NCI-H1436 (cell line): Measurements from ENCODE around the gene JUNB.

ENCODE experiments used
- DNase-seq: peaks from one replicate; lab custom pipeline; 2025; lab: John Stamatoyannopoulos, UW

The JUNB gene

GRCh38 chr19:12774588-12775555 lies 16.4 kb upstream of the JUNB start, which contains the start of gene HOOK2:
Gene HOOK2 (minus strand): TSS chr19:12775552. CDS start chr19:12775449, 103 bp downstream.
- DNase-seq: peak; percentile 80

GRCh38 chr19:12777217-12778016 lies 13.9 kb upstream of the JUNB start:
- peak; percentile 65 for DNase-seq

DNA sequence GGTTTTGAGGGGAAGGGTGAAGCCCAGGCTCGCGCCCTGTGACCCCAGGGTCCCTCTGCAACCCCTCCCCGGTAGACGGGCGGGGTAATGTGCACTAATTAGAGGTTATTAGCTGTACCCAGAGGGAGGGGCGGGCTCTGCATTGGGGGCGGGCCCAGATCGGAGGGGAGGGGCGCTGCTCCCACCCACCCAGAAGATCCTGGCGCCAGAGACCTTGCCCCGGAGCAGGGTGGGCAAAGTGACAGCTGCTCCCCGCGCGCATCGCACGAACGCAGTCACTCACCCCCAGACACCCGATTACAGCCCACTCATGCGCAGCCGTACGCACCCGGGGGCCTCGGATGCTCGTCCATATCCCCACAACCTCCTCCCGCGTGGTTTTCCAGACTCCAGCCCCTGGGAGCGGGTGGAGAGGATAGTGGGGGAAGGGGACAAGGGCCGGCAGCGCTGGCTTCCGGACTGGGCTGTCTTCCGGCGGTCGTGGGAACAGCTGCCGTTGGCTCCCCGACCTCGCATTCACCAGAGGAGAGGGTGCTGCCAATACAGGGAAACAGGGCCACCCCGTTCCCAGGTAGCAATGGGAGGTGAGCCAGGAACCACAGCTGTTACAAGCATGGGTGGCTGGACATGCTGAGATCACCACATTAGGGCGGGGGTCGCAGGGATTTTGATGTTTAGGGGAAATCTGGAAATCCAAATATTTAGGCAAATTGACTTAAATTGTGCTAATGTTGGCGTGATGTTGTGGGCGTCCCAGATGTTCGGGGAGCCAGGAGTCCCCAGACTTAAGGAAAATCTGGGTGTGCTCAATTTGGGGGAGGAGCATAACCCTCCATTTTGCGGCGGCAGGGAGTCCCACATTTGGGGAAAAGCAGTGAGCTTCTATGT lies 13.0 kb upstream of the JUNB start:
- peak; percentile 31 for DNase-seq

- no peak for DNase-seq
Measured at GRCh38 chr19:12778905-12779161, 12.5 kb upstream of the JUNB start.

DNA sequence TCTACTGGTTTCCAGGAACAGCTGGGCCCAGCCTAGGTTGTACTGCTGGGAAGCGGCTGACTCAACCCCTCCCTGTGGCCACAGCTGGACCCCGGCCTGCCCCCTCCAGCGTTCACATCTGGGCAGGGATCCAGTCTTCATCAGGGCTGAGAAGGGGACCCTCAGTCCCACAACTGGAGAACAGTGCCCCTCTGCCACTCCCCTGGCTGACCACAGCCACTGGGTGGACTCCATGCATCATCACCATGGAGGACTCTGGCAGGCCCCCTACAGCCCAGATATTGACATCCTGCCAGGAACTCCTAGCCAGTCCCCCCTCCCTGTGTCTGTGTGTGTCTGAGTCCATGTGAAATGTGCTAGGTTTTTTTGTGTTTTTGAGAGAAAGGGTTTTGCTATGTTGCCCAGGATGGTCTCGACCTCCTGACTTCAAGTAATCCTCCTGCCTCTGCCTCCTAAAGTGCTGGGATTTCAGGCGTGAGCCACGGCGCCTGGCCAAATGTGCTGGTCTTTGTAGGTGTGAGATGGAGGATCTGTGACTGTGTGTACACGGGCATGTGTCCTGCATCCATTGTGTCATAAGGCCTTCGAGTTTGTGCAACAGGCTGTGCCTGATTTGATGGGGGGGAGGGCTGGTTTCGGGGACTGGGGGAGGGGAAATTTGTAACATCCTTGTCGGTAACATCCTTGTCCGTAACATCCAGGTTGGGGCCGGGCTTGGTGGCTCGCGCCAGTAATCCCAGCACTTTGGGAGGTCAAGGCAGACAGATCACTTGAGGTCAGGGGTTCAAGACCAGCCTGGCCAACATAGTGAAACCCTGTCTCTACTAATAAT lies 11.9 kb upstream of the JUNB start:
- DNase-seq: no peak

- DNase-seq: no peak
Measured at GRCh38 chr19:12782174-12782423, 9.2 kb upstream of the JUNB start.

DNA sequence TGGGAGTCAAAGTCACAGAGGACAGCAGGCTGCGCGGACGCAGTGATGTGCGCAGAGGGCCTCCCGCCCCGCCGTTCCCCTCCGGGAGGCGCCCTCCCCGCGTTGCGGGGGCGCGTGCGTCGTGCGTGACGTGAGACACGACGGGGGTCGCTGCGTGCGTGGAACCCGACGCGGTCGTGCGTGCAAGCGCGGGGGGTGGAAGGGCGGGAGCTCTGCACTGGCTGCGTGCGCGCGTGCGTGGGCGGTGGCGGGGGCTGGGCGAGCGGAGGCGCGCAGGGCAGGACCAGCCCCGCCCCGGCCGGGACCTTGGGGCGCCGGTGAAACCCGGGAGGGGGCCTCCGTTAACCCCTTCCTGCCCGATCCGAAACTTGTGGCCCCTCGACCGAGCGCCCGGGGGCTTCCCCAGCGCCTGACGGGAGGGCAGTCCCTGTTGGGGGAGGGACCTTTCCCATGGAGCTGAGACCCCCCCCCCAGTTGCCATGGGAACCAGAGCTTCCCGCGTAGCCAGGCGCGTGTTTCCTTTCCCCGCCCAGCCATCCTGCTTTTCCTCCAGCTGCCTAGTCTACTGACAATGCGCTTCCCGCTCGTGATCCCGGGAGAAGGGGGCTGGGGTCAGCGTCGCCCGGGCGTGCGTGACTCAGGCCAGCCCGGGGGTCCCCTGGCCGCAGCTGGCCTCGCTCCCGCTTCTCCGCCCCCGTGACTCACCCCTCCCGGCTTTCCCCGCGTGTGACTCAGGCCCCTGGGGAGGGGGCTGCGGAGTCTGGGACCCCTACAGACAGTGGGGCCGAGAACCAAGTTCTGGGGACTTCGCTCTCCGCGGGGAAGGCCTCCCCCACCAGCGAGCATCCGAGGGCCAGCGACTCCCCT lies 8.6 kb upstream of the JUNB start:
- peak; percentile 63 for DNase-seq

DNA sequence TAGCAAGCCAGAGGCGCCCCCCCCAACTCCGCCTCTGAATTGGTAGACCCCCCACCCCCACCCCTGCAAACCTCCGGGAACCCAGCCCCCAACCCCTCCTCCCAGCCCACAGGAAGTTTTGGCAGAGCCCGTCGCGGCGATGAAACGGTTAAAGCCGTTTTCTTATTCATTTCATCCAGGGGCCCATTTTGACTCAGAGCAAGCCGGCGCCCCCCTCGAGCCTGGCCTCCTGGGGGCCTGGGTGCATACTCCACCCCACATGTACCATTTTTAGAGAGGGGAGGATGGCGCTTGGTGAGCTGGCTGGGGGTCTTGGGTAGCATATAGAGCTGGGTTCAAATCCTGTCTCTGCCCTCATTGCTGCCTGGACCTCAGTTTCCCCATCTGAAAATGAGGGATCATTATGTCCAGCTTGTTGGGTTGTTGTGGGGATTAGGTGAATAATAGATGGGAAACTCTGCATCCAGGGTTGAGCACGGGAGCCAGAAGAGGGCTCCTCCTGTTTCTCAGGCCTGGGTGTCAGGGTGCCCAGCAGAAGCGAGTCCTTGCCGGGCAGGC lies 7.9 kb upstream of the JUNB start:
- no peak for DNase-seq

- DNase-seq: no peak
Measured at GRCh38 chr19:12783849-12784393, 7.4 kb upstream of the JUNB start.

DNA sequence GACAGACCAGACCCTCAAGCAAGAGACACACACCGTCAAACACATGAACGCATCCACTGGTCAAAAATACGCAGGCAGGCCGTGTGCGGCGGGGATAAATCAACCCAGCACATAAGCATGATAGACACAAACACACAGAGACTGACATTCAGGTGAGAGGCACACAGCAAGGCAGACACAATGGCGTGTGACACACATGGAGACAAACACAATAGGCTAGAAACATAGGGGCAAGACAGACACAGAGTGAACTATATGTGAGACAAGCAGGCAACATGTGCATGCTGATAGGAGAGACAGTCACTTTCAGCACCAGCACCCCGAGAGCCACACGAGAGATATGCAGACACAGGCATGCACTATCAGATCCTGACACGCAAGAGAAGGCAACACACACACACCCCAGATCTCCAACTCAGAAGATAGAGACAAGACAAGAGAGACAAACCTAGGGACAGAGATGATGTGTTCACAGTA lies 6.9 kb upstream of the JUNB start:
- no peak for DNase-seq

DNA sequence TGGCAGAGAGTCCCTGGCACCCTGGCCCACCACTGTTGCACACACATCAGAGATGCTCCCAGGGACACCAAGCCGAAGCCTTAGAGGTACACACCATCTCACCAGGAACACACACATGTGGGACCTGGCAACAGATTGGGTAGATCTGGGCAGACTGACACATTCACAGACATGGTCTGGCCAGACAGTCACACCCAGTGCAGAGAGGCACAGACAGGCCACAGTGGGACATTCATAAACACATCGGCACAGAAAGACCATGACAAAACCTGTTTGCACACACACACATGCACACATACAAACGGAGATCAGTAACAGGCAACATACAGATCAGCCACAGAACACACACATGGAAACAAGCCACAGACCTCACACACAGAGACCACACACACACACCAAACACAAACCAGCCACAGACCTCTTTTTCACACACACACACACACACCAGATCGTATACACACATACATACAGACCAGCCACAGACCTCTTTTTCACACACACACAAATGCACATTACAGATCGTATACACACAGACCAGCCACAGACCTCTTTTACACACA lies 6.3 kb upstream of the JUNB start:
- no peak for DNase-seq

GRCh38 chr19:12785431-12786031 lies 5.8 kb upstream of the JUNB start:
- no peak for DNase-seq

DNA sequence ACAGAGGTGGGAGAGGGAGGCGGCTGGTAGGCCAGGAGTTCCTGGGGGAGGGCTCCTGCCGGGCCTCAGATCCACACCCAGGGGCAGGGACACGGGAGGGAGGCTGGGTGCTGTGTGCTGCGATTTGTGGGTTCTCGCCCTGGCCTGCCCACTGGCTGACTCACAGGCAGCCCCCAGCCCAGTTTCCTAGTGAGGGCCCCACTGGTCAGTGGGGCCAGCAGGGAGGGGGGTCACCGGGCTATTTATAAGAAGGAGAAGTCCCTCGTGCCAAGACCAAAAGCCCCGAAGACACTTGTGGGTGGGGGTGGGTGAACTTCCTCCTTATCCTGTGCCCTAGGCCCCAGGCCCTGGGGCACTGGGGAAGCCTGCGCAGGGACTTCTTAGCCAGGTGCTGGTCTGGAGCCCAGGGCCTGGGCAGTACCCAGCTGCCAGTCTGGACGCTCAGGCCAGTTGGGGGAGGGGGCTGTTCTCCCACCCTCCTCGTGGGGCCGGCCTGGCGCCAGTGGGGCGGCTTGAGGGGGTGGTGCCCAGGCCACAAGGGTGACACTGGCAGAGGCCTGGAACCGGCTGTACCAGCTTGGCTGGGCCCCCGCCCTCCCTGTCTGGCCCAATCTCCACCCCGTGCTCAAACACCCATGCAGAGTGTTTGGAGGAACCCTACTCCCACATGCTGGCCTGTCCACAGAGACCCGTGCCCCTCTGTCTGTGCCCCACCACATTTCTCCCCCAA lies 5.0 kb upstream of the JUNB start:
- no peak for DNase-seq

DNA sequence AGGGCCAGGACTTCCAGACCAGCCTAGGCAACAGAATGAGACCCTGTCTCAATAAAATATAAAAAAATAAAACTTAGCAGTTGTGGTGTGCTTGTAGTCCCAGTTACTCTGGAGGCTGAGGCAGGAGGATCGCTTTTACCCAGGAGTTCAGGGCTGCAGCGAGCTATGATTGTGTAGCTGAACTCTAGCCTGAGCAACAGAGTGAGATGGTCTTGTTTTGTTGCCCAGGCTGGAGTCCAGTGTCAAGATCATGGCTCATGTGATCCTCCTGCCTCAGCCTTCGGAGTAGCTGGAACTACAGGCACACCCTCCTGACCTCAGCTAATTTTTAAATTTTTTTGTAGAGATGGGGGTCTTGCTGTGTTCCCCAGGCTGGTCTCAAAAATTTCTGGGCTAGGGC lies 4.3 kb upstream of the JUNB start:
- DNase-seq: no peak

DNA sequence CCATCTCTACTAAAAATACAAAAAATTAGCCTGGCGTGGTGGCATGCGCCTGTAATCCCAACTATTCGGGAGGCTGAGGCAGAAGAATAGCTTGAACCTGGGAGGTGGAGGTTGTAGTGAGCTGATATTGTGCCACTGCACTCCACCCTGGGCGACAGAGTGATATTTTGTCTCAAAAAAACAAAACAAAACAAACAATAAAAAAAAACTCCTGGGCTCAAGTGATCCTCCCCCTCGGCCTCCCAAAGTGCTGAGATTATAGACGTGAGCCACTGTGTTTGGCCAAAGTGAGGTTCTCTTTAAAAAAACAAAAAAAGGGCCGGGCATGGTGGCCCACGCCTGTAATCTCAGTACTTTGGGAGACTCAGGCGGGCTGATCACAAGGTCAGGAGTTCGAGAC lies 3.8 kb upstream of the JUNB start:
- DNase-seq: no peak

GRCh38 chr19:12788042-12788681 lies 3.1 kb upstream of the JUNB start:
- DNase-seq: no peak

- no peak for DNase-seq
Measured at GRCh38 chr19:12788682-12789097, 2.6 kb upstream of the JUNB start.
